ENCODE data around the gene NUP188. TPM values are rescaled to one million over a fixed set of nuclear protein-coding genes. Genes with fewer than 3 reads are reported as not detected.

NUP188 gene
- total and polyA plus RNA-seq, 2 of the 13 experiments (the other 11 are each of a cell fraction or from before 2014, with no cell fraction given), result 28.0 to 38.5 TPM

DNA sequence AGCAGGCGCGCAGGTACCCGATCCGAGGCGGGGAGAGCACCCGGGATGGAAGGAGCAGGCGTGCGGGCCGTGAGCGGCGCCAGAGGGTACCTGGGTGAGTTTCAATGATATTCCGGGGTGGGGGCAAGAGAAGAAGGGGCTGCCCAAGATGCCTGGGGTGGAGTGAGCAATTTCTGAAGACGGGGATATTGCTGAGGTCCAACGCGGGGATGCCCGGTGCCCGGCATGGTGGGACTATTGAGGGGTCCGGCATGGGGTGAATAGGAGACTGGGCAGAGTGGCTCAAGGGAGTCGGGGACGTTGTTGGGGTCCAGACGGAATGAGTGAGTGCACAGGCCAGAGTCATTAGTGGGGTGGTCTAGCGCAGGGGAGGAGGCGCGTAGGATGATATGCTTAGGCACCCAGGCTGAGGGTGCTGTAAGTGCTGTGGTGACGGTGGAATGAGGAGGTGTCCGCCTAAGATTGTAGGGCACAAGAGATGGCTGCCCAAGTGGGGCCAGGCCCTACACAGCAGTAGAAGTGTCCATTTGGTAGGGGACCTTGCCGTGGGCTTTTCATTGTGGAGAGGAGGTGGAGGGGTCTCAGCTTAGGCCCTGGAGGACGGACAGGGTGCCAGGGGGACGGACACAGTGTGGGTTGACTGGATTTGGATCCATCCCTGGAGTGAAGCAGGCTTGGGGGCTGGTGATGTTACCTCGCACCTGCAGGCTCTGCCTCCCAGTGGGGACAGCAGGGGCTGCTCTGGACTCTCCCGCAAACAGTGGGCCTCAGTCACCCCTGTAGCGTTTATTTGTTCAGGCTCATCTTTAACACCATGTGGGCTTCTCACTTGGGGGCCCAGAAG is 89.6 kb downstream of the NUP188 start (continued):
- TF ChIP-seq, protein P1, sequence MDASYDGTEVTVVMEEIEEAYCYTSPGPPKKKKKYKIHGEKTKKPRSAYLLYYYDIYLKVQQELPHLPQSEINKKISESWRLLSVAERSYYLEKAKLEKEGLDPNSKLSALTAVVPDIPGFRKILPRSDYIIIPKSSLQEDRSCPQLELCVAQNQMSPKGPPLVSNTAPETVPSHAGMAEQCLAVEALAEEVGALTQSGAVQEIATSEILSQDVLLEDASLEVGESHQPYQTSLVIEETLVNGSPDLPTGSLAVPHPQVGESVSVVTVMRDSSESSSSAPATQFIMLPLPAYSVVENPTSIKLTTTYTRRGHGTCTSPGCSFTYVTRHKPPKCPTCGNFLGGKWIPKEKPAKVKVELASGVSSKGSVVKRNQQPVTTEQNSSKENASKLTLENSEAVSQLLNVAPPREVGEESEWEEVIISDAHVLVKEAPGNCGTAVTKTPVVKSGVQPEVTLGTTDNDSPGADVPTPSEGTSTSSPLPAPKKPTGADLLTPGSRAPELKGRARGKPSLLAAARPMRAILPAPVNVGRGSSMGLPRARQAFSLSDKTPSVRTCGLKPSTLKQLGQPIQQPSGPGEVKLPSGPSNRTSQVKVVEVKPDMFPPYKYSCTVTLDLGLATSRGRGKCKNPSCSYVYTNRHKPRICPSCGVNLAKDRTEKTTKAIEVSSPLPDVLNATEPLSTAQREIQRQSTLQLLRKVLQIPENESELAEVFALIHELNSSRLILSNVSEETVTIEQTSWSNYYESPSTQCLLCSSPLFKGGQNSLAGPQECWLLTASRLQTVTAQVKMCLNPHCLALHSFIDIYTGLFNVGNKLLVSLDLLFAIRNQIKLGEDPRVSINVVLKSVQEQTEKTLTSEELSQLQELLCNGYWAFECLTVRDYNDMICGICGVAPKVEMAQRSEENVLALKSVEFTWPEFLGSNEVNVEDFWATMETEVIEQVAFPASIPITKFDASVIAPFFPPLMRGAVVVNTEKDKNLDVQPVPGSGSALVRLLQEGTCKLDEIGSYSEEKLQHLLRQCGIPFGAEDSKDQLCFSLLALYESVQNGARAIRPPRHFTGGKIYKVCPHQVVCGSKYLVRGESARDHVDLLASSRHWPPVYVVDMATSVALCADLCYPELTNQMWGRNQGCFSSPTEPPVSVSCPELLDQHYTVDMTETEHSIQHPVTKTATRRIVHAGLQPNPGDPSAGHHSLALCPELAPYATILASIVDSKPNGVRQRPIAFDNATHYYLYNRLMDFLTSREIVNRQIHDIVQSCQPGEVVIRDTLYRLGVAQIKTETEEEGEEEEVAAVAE (CRISPR knock-in tag; IDR thresholded peaks at IDR 0.05; ENCODE audit: borderline replicate concordance), result no peak
- TF ChIP-seq, protein P2, sequence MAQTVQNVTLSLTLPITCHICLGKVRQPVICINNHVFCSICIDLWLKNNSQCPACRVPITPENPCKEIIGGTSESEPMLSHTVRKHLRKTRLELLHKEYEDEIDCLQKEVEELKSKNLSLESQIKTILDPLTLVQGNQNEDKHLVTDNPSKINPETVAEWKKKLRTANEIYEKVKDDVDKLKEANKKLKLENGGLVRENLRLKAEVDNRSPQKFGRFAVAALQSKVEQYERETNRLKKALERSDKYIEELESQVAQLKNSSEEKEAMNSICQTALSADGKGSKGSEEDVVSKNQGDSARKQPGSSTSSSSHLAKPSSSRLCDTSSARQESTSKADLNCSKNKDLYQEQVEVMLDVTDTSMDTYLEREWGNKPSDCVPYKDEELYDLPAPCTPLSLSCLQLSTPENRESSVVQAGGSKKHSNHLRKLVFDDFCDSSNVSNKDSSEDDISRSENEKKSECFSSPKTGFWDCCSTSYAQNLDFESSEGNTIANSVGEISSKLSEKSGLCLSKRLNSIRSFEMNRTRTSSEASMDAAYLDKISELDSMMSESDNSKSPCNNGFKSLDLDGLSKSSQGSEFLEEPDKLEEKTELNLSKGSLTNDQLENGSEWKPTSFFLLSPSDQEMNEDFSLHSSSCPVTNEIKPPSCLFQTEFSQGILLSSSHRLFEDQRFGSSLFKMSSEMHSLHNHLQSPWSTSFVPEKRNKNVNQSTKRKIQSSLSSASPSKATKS (CRISPR knock-in tag; IDR thresholded peaks at IDR 0.05), result no peak
- no peak for TF ChIP-seq AGO1 (IDR thresholded peaks at IDR 0.05; ENCODE audit: low read depth, low read length, poor library complexity, severe bottlenecking)
- no peak for TF ChIP-seq ATF7 (IDR thresholded peaks at IDR 0.05)
- no peak for TF ChIP-seq ATF7 (CRISPR knock-in tag; IDR thresholded peaks at IDR 0.05)
- TF ChIP-seq, protein P3, sequence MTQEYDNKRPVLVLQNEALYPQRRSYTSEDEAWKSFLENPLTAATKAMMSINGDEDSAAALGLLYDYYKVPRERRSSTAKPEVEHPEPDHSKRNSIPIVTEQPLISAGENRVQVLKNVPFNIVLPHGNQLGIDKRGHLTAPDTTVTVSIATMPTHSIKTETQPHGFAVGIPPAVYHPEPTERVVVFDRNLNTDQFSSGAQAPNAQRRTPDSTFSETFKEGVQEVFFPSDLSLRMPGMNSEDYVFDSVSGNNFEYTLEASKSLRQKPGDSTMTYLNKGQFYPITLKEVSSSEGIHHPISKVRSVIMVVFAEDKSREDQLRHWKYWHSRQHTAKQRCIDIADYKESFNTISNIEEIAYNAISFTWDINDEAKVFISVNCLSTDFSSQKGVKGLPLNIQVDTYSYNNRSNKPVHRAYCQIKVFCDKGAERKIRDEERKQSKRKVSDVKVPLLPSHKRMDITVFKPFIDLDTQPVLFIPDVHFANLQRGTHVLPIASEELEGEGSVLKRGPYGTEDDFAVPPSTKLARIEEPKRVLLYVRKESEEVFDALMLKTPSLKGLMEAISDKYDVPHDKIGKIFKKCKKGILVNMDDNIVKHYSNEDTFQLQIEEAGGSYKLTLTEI (CRISPR knock-in tag; conservative IDR thresholded peaks at IDR 0.05), result no peak
- no peak for TF ChIP-seq ZNF432 (CRISPR knock-in tag; IDR thresholded peaks at IDR 0.05; ENCODE audit: borderline replicate concordance)
- TF ChIP-seq SIN3A (IDR thresholded peaks at IDR 0.05; ENCODE audit: borderline replicate concordance, low read depth, low read length), result 0 out of 2 replicates have a peak, but pooled peaks have one; percentile 20
- 0 out of 2 replicates have a peak, but pooled peaks have one; percentile 27 for TF ChIP-seq SSRP1 (CRISPR knock-in tag; IDR thresholded peaks at IDR 0.05)
- no peak for TF ChIP-seq ZNF850 (CRISPR knock-in tag; conservative IDR thresholded peaks at IDR 0.05)
- peak; percentile 10; the same call in 1 of the 2 replicates for TF ChIP-seq NR2C2 (CRISPR knock-in tag; IDR thresholded peaks at IDR 0.05; ENCODE audit: borderline replicate concordance)
- TF ChIP-seq, protein P4, sequence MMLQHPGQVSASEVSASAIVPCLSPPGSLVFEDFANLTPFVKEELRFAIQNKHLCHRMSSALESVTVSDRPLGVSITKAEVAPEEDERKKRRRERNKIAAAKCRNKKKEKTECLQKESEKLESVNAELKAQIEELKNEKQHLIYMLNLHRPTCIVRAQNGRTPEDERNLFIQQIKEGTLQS (CRISPR knock-in tag; IDR thresholded peaks at IDR 0.05), result no peak
- TF ChIP-seq JUN (CRISPR knock-in tag; IDR thresholded peaks at IDR 0.05), result no peak
- no peak for TF ChIP-seq YY1 (IDR thresholded peaks at IDR 0.05; ENCODE audit: insufficient read depth, insufficient replicate concordance, low read depth, low read length)
- no peak for TF ChIP-seq ZNF883 (CRISPR knock-in tag; IDR thresholded peaks at IDR 0.05; ENCODE audit: not compliant biosample characterization)
- no peak for TF ChIP-seq PRPF4 (IDR thresholded peaks at IDR 0.05; ENCODE audit: low read depth, low read length, poor library complexity, severe bottlenecking)
- TF ChIP-seq ZNF782 (CRISPR knock-in tag; IDR thresholded peaks at IDR 0.05; ENCODE audit: borderline replicate concordance), result no peak
- TF ChIP-seq, protein P5, sequence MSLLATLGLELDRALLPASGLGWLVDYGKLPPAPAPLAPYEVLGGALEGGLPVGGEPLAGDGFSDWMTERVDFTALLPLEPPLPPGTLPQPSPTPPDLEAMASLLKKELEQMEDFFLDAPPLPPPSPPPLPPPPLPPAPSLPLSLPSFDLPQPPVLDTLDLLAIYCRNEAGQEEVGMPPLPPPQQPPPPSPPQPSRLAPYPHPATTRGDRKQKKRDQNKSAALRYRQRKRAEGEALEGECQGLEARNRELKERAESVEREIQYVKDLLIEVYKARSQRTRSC (CRISPR knock-in tag; IDR thresholded peaks at IDR 0.05; ENCODE audit: low read depth), result no peak
- 0 out of 2 replicates have a peak, but pooled peaks have one; percentile 11 for TF ChIP-seq HIVEP1 (CRISPR knock-in tag; IDR thresholded peaks at IDR 0.05)

Measured in HepG2 (cell line).